BLaER1 treated with 17β-estradiol and CSF1 and Interleukin-3, amounts not matched to agents 10 nM and 100 nM (cell line): ENCODE results near the gene ABCG8.

Experiments used
- H3K27ac ChIP-seq, 11 experiments: shearing (Covaris generic); formaldehyde crosslinking; 2 replicates each; pipeline ENCODE4 v1.8.1; 2022
- H3K27me3 ChIP-seq, 11 experiments: shearing (Covaris generic); formaldehyde crosslinking; 2 replicates each; pipeline ENCODE4 v1.8.1; 2022
- H3K36me3 ChIP-seq, 11 experiments: shearing (Covaris generic); formaldehyde crosslinking; 2 replicates each; pipeline ENCODE4 v1.8.1; 2022
- H3K4me1 ChIP-seq, 10 experiments: shearing (Covaris generic); formaldehyde crosslinking; 2 replicates each; pipeline ENCODE4 v1.8.1; 2022
- H3K4me2 ChIP-seq, 11 experiments: shearing (Covaris generic); formaldehyde crosslinking; 2 replicates each; pipeline ENCODE4 v1.8.1; 2022
- H3K4me3 ChIP-seq, 10 experiments: shearing (Covaris generic); formaldehyde crosslinking; 2 replicates each; pipeline ENCODE4 v1.8.1; 2022
- H3K9ac ChIP-seq, 11 experiments: shearing (Covaris generic); formaldehyde crosslinking; 2 replicates each; pipeline ENCODE4 v1.8.1; 2022
- H3K9me3 ChIP-seq, 11 experiments: shearing (Covaris generic); formaldehyde crosslinking; replicated peaks in 1 of 11; 2 replicates each; pipeline ENCODE4 v1.8.1; 2022
- H4K20me1 ChIP-seq, 11 experiments: shearing (Covaris generic); formaldehyde crosslinking; 2 replicates each; pipeline ENCODE4 v1.8.1; 2022
- Cebpa-rat ChIP-seq, 11 experiments: shearing (Covaris generic); IDR thresholded peaks; 2 replicates each; pipeline ENCODE4 v1.8.1; 2022

Gene ABCG8

GRCh38 chr2:43823751-43824150 is 15.0 kb upstream of the ABCG8 start:
- Histone ChIP-seq H3K36me3 (no peaks in the 10 kb centered on the region), H3K27ac (no peak overlapping the region), H3K4me3 (no peak overlapping the region), H3K4me2 (no peak overlapping the region), H3K9ac (no peak overlapping the region), H3K4me1 (peaks cover 0 to 8% (median 0%) of the 10 kb centered on the region in 10 experiments; a peak in 6 of 20 replicates), H3K9me3 (no peaks in the 10 kb centered on the region), H4K20me1 (no peaks in the 10 kb centered on the region), H3K27me3 (no peaks in the 10 kb centered on the region)
- no peak for TF ChIP-seq Cebpa-rat (IDR thresholded peaks at IDR 0.05)

- TF ChIP-seq Cebpa-rat (IDR thresholded peaks at IDR 0.05): no peak
- H3K4me1 ChIP-seq: peaks cover 0 to under 1% (median 0%) of the 10 kb centered on the region in 10 experiments; a peak in 1 of 20 replicates
- H3K27ac ChIP-seq: no peak overlapping the region
- no peaks in the 10 kb centered on the region for H3K27me3 ChIP-seq
- H3K4me2 ChIP-seq: no peak overlapping the region
- H3K36me3 ChIP-seq: no peaks in the 10 kb centered on the region
- no peak overlapping the region for H3K9ac ChIP-seq
- no peaks in the 10 kb centered on the region for H4K20me1 ChIP-seq
- H3K4me3 ChIP-seq: no peak overlapping the region
- no peaks in the 10 kb centered on the region for H3K9me3 ChIP-seq
Measured at GRCh38 chr2:43824512-43824911, 14.3 kb upstream of the ABCG8 start.

DNA sequence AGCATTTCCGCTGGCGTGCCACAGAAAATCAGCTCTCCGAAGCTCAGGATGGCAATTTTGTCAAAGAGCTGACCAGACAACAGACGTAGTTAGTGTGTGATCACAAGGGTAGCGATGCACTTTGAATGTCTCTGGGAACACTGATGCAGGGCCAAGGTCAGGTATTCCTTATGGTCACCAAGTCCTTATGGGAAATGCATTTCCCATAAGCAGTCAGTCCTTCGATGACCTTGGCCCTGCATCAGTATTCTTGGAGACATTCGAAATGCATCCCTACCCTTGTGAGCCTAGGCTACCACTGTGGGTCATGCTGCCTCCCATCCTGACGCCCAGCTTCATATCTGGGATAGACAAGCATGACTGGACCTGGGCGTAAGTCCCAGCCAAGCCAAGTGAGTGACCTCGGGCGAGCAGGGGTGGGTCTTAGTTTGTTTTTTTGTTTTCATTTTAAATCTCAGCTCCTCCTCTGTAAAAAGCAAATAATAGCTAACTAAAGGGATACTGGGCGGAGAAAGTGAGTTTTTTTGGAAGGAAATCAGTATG is 13.7 kb upstream of the ABCG8 start:
- Histone ChIP-seq H3K36me3 (no peaks in the 10 kb centered on the region), H3K9ac (no peak overlapping the region), H3K4me3 (no peak overlapping the region), H4K20me1 (no peaks in the 10 kb centered on the region), H3K4me1 (no peaks in the 10 kb centered on the region), H3K27ac (no peak overlapping the region), H3K4me2 (no peak overlapping the region), H3K27me3 (no peaks in the 10 kb centered on the region), H3K9me3 (no peaks in the 10 kb centered on the region)
- no peak for TF ChIP-seq Cebpa-rat (IDR thresholded peaks at IDR 0.05)

GRCh38 chr2:43825841-43826240 is 12.9 kb upstream of the ABCG8 start:
- no peaks in the 10 kb centered on the region for H3K27me3 ChIP-seq
- no peak overlapping the region for H3K4me3 ChIP-seq
- no peaks in the 10 kb centered on the region for H3K4me1 ChIP-seq
- no peak overlapping the region for H3K27ac ChIP-seq
- H3K9me3 ChIP-seq: no peaks in the 10 kb centered on the region
- H3K36me3 ChIP-seq: no peaks in the 10 kb centered on the region
- no peak for TF ChIP-seq Cebpa-rat (IDR thresholded peaks at IDR 0.05)
- H3K9ac ChIP-seq: no peak overlapping the region
- no peaks in the 10 kb centered on the region for H4K20me1 ChIP-seq
- no peak overlapping the region for H3K4me2 ChIP-seq

GRCh38 chr2:43826305-43827250 is 12.2 kb upstream of the ABCG8 start:
- no peaks in the 10 kb centered on the region for H3K9me3 ChIP-seq
- no peaks in the 10 kb centered on the region for H3K27me3 ChIP-seq
- no peaks in the 10 kb centered on the region for H3K4me1 ChIP-seq
- H3K4me3 ChIP-seq: no peak overlapping the region
- H3K9ac ChIP-seq: no peak overlapping the region
- H4K20me1 ChIP-seq: no peaks in the 10 kb centered on the region
- H3K36me3 ChIP-seq: no peaks in the 10 kb centered on the region
- H3K27ac ChIP-seq: no peak overlapping the region
- TF ChIP-seq Cebpa-rat (IDR thresholded peaks at IDR 0.05): no peak
- H3K4me2 ChIP-seq: no peak overlapping the region

GRCh38 chr2:43831543-43832294 is 7.1 kb upstream of the ABCG8 start:
- Histone ChIP-seq H4K20me1 (no peaks in the 10 kb centered on the region), H3K4me2 (no peak overlapping the region), H3K9me3 (no peaks in the 10 kb centered on the region), H3K4me3 (no peak overlapping the region), H3K27ac (no peak overlapping the region), H3K4me1 (no peaks in the 10 kb centered on the region), H3K27me3 (peaks cover 0 to 9% (median 0%) of the 10 kb centered on the region in 11 experiments; a peak in 5 of 22 replicates), H3K9ac (no peak overlapping the region), H3K36me3 (no peaks in the 10 kb centered on the region)
- no peak for TF ChIP-seq Cebpa-rat (IDR thresholded peaks at IDR 0.05)

GRCh38 chr2:43832457-43832856 is 6.3 kb upstream of the ABCG8 start:
- Histone ChIP-seq H3K4me3 (no peak overlapping the region), H3K4me1 (no peaks in the 10 kb centered on the region), H4K20me1 (no peaks in the 10 kb centered on the region), H3K9me3 (no peaks in the 10 kb centered on the region), H3K27ac (no peak overlapping the region), H3K4me2 (no peak overlapping the region), H3K9ac (no peak overlapping the region), H3K27me3 (peaks cover 0 to 9% (median 0%) of the 10 kb centered on the region in 11 experiments; a peak in 5 of 22 replicates), H3K36me3 (no peaks in the 10 kb centered on the region)
- TF ChIP-seq Cebpa-rat (IDR thresholded peaks at IDR 0.05): no peak

- no peak for TF ChIP-seq Cebpa-rat (IDR thresholded peaks at IDR 0.05)
- Histone ChIP-seq H3K27me3 (peaks cover 0 to 7% (median 0%) of the 10 kb centered on the region in 11 experiments; a peak in 5 of 22 replicates), H3K9ac (no peak overlapping the region), H3K9me3 (no peaks in the 10 kb centered on the region), H3K4me3 (no peak overlapping the region), H4K20me1 (no peaks in the 10 kb centered on the region; a peak in 1 of 22 replicates), H3K4me1 (peaks cover 0 to 5% (median 0%) of the 10 kb centered on the region in 10 experiments; a peak in 1 of 20 replicates), H3K4me2 (no peak overlapping the region), H3K36me3 (no peaks in the 10 kb centered on the region), H3K27ac (no peak overlapping the region)
Measured at GRCh38 chr2:43837033-43837432, 1.7 kb upstream of the ABCG8 start.

DNA sequence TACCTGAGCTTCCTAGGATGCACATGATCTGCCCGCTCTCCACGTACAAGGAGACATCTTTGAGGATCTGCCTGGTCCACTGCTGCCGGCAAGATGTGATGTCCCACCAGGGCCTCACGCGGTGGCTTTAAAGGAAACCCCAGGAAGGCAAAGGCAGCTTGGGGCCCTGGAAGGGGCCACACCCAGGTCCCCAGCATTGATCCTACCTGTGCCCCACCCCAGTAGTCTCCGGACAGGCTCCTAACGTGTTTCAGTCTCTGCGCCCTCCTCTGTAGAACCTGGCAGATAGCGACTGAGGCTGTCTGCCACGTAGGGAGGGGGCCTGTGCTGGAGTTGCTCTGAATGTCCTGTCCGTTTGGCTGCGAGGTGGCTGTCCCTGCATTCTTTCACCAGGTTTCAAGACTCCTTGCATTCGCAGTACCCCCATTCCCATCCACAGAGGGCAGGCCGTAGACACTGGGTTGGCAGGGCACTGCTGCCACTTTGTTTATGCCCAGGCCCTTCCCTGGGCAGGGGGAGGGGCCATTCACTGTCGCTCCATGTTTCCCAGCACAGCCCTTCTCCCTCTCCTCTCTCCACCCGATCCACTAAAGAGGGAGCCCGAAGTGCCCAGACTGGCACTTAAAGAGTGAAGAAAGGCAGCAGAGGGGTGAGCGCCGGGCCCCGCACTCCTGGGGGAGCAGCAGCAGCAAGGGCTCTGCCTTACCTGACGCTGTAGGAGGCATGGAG is 776 bp upstream of the ABCG8 start:
- H3K36me3 ChIP-seq: no peaks in the 10 kb centered on the region
- peaks cover 0 to 5% (median 0%) of the 10 kb centered on the region in 10 experiments; a peak in 1 of 20 replicates for H3K4me1 ChIP-seq
- H3K9ac ChIP-seq: no peak overlapping the region
- TF ChIP-seq Cebpa-rat (IDR thresholded peaks at IDR 0.05): no peak
- H3K4me3 ChIP-seq: no peak overlapping the region
- no peak overlapping the region for H3K27ac ChIP-seq
- H4K20me1 ChIP-seq: no peaks in the 10 kb centered on the region; a peak in 1 of 22 replicates
- H3K4me2 ChIP-seq: no peak overlapping the region
- H3K27me3 ChIP-seq: no peaks in the 10 kb centered on the region
- H3K9me3 ChIP-seq: no peaks in the 10 kb centered on the region
